OCI-LY1 (cell line): Measurements from ENCODE around the gene ATP6AP1.

Experiments used
- EZH2 ChIP-seq: fragments of 200-600 bp; sonication (generic), shearing (Covaris generic); IDR thresholded peaks from 2 replicates; pipeline ENCODE4 v1.8.0; 2017; ENCODE audit warnings: borderline replicate concordance, mixed run types, mild to moderate bottlenecking, antibody characterized with exemption, low read length, moderate library complexity, mixed read lengths
- TF ChIP-seq, protein P1 (sequence below): fragments of 200-600 bp; sonication (generic), shearing (Covaris generic); IDR thresholded peaks from 2 replicates; pipeline ENCODE4 v1.5.1; 2017; ENCODE audit warnings: mild to moderate bottlenecking, antibody characterized with exemption, low read length, moderate library complexity, mixed read lengths

DNA sequence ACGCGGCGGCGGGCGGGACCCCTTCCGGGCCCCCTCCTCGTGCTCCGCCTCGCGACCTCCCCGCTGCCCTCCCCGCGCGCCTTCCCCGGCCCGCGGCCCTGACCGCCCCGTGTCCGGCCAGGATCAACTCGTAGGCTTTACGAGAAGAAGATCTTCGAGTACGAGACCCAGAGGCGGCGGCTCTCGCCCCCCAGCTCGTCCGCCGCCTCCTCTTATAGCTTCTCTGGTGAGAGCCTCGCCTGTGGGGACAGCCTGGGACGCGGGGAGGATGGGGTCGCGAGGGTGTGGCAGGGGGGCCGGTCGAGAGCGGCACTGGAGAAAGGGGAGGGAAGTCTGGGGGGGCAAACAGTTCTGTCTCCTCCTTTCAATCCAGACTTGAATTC, 48.9 kb upstream of the ATP6AP1 start:
- TF ChIP-seq, protein P1, sequence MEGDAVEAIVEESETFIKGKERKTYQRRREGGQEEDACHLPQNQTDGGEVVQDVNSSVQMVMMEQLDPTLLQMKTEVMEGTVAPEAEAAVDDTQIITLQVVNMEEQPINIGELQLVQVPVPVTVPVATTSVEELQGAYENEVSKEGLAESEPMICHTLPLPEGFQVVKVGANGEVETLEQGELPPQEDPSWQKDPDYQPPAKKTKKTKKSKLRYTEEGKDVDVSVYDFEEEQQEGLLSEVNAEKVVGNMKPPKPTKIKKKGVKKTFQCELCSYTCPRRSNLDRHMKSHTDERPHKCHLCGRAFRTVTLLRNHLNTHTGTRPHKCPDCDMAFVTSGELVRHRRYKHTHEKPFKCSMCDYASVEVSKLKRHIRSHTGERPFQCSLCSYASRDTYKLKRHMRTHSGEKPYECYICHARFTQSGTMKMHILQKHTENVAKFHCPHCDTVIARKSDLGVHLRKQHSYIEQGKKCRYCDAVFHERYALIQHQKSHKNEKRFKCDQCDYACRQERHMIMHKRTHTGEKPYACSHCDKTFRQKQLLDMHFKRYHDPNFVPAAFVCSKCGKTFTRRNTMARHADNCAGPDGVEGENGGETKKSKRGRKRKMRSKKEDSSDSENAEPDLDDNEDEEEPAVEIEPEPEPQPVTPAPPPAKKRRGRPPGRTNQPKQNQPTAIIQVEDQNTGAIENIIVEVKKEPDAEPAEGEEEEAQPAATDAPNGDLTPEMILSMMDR, result no peak
- no peak for TF ChIP-seq EZH2
